HFFc6 (cell line): ENCODE results near the gene HLA-DRB1. TPM values are rescaled to one million over a fixed set of nuclear protein-coding genes. Genes with fewer than 3 reads are reported as not detected.
"Not testable (repeated sequence)": the region's sequence is repeated elsewhere in the genome, so short reads cannot be mapped to it uniquely, and the experiment has no call there.

ENCODE experiments used
- DNase-seq: peaks from one replicate; pipeline ENCODE4 v3.0.0-alpha.2; 2018
- H3K27ac Mint-ChIP-seq: 2 replicates; pipeline ENCODE4 v1.8.0; 2020; ENCODE audit warnings: mild to moderate bottlenecking, mixed read lengths
- H3K27me3 Mint-ChIP-seq: 2 replicates; pipeline ENCODE4 v1.8.0; 2021; ENCODE audit warnings: mild to moderate bottlenecking, moderate library complexity, mixed read lengths; ENCODE audit not compliant: insufficient read depth
- H3K36me3 Mint-ChIP-seq: 2 replicates; pipeline ENCODE4 v1.8.0; 2021; ENCODE audit warnings: low read depth, mixed read lengths
- H3K4me1 Mint-ChIP-seq: 2 replicates; pipeline ENCODE4 v1.8.0; 2020; ENCODE audit warnings: low read depth, mixed read lengths
- H3K4me3 Mint-ChIP-seq: 2 replicates; pipeline ENCODE4 v1.8.0; 2020; ENCODE audit warnings: mild to moderate bottlenecking, moderate library complexity, mixed read lengths
- H3K9me3 Mint-ChIP-seq: 2 replicates; pipeline ENCODE4 v1.8.0; 2020; ENCODE audit warnings: mild to moderate bottlenecking, mixed read lengths
- CTCF ChIP-seq: fragments of 200-600 bp; sonication (generic); IDR thresholded peaks from 2 replicates; pipeline ENCODE4 v1.5.0; 2021; ENCODE audit warnings: antibody characterized with exemption, mild to moderate bottlenecking
- total RNA-seq, 6 experiments: library from RNA; stranded (reverse); fragmentation: NEBNext Ultra II Directional; extraction: Animal tissue kit (Norgen Biotek cat#: 25700); gene quantifications; 2 replicates in 1 of 6; 3 replicates in 5 of 6; pipeline ENCODE4 v1.2.3, GENCODE V29; 2021

Gene HLA-DRB1
- total RNA-seq, 6 experiments from 2014 or later, result not detected

GRCh38 chr6:32580593-32580992 lies 9.1 kb downstream of the HLA-DRB1 start:
- no peak for TF ChIP-seq CTCF
- no peaks in the 10 kb centered on the region for H3K4me1 Mint-ChIP-seq

GRCh38 chr6:32578962-32579361 lies 10.7 kb downstream of the HLA-DRB1 start:
- Mint-ChIP-seq H3K4me1 (no peaks in the 10 kb centered on the region), H3K27me3 (peaks cover 14% of the 10 kb centered on the region), H3K27ac (no peak overlapping the region), H3K36me3 (no peaks in the 10 kb centered on the region), H3K9me3 (no peaks in the 10 kb centered on the region), H3K4me3 (no peak overlapping the region)
- no peak for DNase-seq
- no peak for TF ChIP-seq CTCF

More at GRCh38 chr6:32580593-32580992, 9.1 kb downstream of the HLA-DRB1 start:
- no peak overlapping the region for H3K27ac Mint-ChIP-seq
- H3K36me3 Mint-ChIP-seq, result no peaks in the 10 kb centered on the region
- H3K27me3 Mint-ChIP-seq, result peaks cover 15% of the 10 kb centered on the region
- no peak overlapping the region for H3K4me3 Mint-ChIP-seq
- DNase-seq, result no peak
- H3K9me3 Mint-ChIP-seq, result no peaks in the 10 kb centered on the region

GRCh38 chr6:32577493-32577892 lies 12.2 kb downstream of the HLA-DRB1 start:
- not testable (repeated sequence) for H3K4me3 Mint-ChIP-seq, H3K27ac Mint-ChIP-seq, DNase-seq, H3K9me3 Mint-ChIP-seq, H3K4me1 Mint-ChIP-seq, H3K36me3 Mint-ChIP-seq, H3K27me3 Mint-ChIP-seq

- no peak overlapping the region for H3K27ac Mint-ChIP-seq
- peaks cover 4% of the 10 kb centered on the region for H3K27me3 Mint-ChIP-seq
- DNase-seq, result no peak
- H3K36me3 Mint-ChIP-seq, result no peaks in the 10 kb centered on the region
- H3K4me3 Mint-ChIP-seq, result no peak overlapping the region
- H3K9me3 Mint-ChIP-seq, result no peaks in the 10 kb centered on the region
- no peak for TF ChIP-seq CTCF
- H3K4me1 Mint-ChIP-seq, result no peaks in the 10 kb centered on the region
These were observed 13.4 kb downstream of the HLA-DRB1 start for GRCh38 chr6:32576250-32576649.

- no peak for DNase-seq
- Mint-ChIP-seq H3K36me3 (no peaks in the 10 kb centered on the region), H3K4me3 (no peak overlapping the region), H3K27ac (no peak overlapping the region), H3K27me3 (peaks cover 8% of the 10 kb centered on the region), H3K4me1 (no peaks in the 10 kb centered on the region), H3K9me3 (no peaks in the 10 kb centered on the region)
- TF ChIP-seq CTCF, result no peak
These were observed 19.2 kb downstream of the HLA-DRB1 start for GRCh38 chr6:32570363-32570905.

GRCh38 chr6:32568561-32568960 lies 21.1 kb downstream of the HLA-DRB1 start:
- no peak for DNase-seq
- Mint-ChIP-seq H3K27me3 (peaks cover 5% of the 10 kb centered on the region), H3K4me1 (no peaks in the 10 kb centered on the region), H3K27ac (no peak overlapping the region), H3K4me3 (no peak overlapping the region), H3K9me3 (no peaks in the 10 kb centered on the region), H3K36me3 (no peaks in the 10 kb centered on the region)
- no peak for TF ChIP-seq CTCF
